H1 (cell line): Measurements from ENCODE around the gene RCE1.

Experiments
- CEBPB ChIP-seq: IDR thresholded peaks from 2 replicates; pipeline ENCODE4 v1.6.1; 2012; ENCODE audit warnings: low read depth, low read length
- POLR2A ChIP-seq, 2 experiments: IDR thresholded peaks; 1 replicate in 1 of 2; 2 replicates in 1 of 2; pipeline ENCODE4 v1.6.1; 2011; ENCODE audit warnings: low read depth in 2 of 2, low read length in 2 of 2, mild to moderate bottlenecking in 2 of 2; ENCODE audit errors: control extremely low read depth in 1 of 2
- TF ChIP-seq, protein P1 (sequence below), 3 experiments: IDR thresholded peaks; 1 replicate in 2 of 3; 2 replicates in 1 of 3; pipeline versions ENCODE4 v1.5.1 to v1.6.1; 2011; ENCODE audit warnings: low read length in 3 of 3, mild to moderate bottlenecking in 3 of 3, inconsistent platforms in 2 of 3, low read depth in 1 of 3, moderate library complexity in 1 of 3; ENCODE audit not compliant: insufficient read depth in 1 of 3; ENCODE audit errors: control extremely low read depth in 1 of 3
- TF ChIP-seq, protein P2 (sequence below): IDR thresholded peaks from 2 replicates; pipeline ENCODE4 v1.6.1; 2011; ENCODE audit warnings: low read depth, mild to moderate bottlenecking, low read length; ENCODE audit not compliant: insufficient read depth

DNA sequence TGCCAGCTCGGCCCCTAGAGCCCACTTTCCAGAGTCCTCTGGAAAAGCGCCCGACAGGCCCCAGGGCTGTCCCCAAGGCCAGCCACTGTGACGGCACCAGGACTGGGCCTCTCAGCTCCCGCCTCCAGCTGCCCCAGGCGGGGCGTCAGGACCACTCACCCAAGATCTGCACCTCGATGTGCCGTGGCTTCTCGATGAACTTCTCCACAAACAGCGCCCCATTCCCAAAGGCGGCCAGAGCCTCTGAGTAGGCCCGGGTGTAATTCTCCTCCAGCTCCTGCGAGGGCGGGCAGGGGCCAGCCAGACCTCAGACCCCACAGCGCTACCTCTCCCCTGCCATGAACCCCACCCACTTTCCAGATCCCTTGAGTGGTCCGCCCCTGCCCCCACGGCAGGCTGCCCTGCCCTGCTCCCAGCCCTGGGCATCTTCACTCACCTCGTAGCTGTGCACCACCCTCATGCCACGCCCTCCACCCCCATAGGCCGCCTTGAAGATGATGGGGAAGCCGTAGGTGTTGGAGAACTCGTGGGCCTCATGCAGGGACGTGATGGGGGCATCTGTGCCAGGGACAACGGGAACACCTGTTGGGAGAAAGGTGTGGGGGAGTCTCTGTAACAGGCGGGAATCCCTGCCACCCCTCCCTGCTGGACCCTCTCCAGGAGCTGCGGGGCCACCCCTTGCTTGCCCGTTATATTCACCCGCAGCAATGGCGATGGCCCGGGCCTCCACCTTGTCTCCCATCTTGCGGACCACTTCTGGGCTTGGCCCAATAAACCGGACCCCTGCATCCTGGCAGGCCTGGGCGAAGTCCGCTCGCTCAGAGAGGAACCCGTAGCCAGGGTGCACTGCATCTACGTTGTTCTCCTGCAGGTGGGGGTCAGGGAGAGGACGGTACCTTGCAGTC lies 27.6 kb downstream of the RCE1 start:
- TF ChIP-seq, protein P1, sequence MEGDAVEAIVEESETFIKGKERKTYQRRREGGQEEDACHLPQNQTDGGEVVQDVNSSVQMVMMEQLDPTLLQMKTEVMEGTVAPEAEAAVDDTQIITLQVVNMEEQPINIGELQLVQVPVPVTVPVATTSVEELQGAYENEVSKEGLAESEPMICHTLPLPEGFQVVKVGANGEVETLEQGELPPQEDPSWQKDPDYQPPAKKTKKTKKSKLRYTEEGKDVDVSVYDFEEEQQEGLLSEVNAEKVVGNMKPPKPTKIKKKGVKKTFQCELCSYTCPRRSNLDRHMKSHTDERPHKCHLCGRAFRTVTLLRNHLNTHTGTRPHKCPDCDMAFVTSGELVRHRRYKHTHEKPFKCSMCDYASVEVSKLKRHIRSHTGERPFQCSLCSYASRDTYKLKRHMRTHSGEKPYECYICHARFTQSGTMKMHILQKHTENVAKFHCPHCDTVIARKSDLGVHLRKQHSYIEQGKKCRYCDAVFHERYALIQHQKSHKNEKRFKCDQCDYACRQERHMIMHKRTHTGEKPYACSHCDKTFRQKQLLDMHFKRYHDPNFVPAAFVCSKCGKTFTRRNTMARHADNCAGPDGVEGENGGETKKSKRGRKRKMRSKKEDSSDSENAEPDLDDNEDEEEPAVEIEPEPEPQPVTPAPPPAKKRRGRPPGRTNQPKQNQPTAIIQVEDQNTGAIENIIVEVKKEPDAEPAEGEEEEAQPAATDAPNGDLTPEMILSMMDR (IDR thresholded peaks at IDR 0.05; ENCODE audit: control extremely low read depth in 1 of 3, insufficient read depth in 1 of 3, low read depth in 1 of 3, low read length in 3 of 3) = no peak
- TF ChIP-seq, protein P2, sequence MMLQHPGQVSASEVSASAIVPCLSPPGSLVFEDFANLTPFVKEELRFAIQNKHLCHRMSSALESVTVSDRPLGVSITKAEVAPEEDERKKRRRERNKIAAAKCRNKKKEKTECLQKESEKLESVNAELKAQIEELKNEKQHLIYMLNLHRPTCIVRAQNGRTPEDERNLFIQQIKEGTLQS = no peak
- no peak for TF ChIP-seq CEBPB
- no peak for TF ChIP-seq POLR2A (IDR thresholded peaks at IDR 0.05; ENCODE audit: control extremely low read depth in 1 of 2, low read depth in 2 of 2, low read length in 2 of 2)
